ENCODE data around the gene GGN. TPM values are rescaled to one million over a fixed set of nuclear protein-coding genes. Genes with fewer than 3 reads are reported as not detected.

Gene GGN
- total and polyA plus RNA-seq, 9 of the 15 experiments (the other 6 are each of a cell fraction or from before 2014, with no cell fraction given): 0.15 to 0.33 TPM; not detected in 7

GRCh38 chr19:38402967-38403674 is 15.3 kb upstream of the GGN start, which contains the start of gene FAM98C (continued):
- TF ChIP-seq POLR2AphosphoS2 (IDR thresholded peaks at IDR 0.05; ENCODE audit: low read length) (no peak), HNRNPUL1 (IDR thresholded peaks at IDR 0.05; ENCODE audit: low read length) (no peak), CTCFL (IDR thresholded peaks at IDR 0.05; ENCODE audit: borderline replicate concordance, insufficient read depth, low read depth, low read length, poor library complexity, severe bottlenecking) (peak; percentile 44), E2F1 (CRISPR knock-in tag; IDR thresholded peaks at IDR 0.05) (peak; percentile 92), RREB1 (CRISPR knock-in tag; IDR thresholded peaks at IDR 0.05) (peak; percentile 89; the same call in 1 of the 2 replicates), HIVEP1 (CRISPR knock-in tag; IDR thresholded peaks at IDR 0.05) (no peak), CBX8 (IDR thresholded peaks at IDR 0.05; ENCODE audit: borderline replicate concordance, extremely low read depth, low read depth, low read length, poor library complexity, severe bottlenecking) (no peak), GTF2E2 (tag; IDR thresholded peaks at IDR 0.05) (peak; percentile 79; the same call in 1 of the 2 replicates), TCF3 (CRISPR knock-in tag; IDR thresholded peaks at IDR 0.05) (peak; percentile 20; the same call in 1 of the 2 replicates), ZNF124 (CRISPR knock-in tag; IDR thresholded peaks at IDR 0.05) (no peak), CHCHD3 (CRISPR knock-in tag; IDR thresholded peaks at IDR 0.05) (no peak), RBM22 (IDR thresholded peaks at IDR 0.05; ENCODE audit: low read depth, low read length, poor library complexity, severe bottlenecking) (peak; percentile 52), L3MBTL2 (IDR thresholded peaks at IDR 0.05) (peak; percentile 87), SP2 (IDR thresholded peaks at IDR 0.05; ENCODE audit: extremely low read depth, low read depth, low read length, poor library complexity, severe bottlenecking) (peak; percentile 78), MEIS2 (IDR thresholded peaks at IDR 0.05; ENCODE audit: partially characterized antibody) (no peak), ZBTB17 (CRISPR knock-in tag; IDR thresholded peaks at IDR 0.05) (0 out of 2 replicates have a peak, but pooled peaks have one; percentile 22), ETV1 (tag; conservative IDR thresholded peaks at IDR 0.05; ENCODE audit: low read depth) (peak; percentile 85)

Measured in K562 (cell line).